Osteocyte (in vitro differentiated cells): Measurements from ENCODE around the gene CTNNA2. TPM values are rescaled to one million over a fixed set of nuclear protein-coding genes. Genes with fewer than 3 reads are reported as not detected.

ENCODE experiments used
- DNase-seq: peaks from one replicate; pipeline ENCODE4 v3.0.0; 2021; ENCODE audit warnings: mixed read lengths; ENCODE audit not compliant: unreplicated experiment; ENCODE audit errors: extremely low spot score
- H3K27ac Mint-ChIP-seq: one replicate; pipeline ENCODE4 v1.8.0; 2021; ENCODE audit warnings: mild to moderate bottlenecking, mixed read lengths; ENCODE audit not compliant: unreplicated experiment
- H3K27me3 Mint-ChIP-seq: one replicate; pipeline ENCODE4 v1.8.0; 2021; ENCODE audit warnings: mixed read lengths; ENCODE audit not compliant: unreplicated experiment
- H3K36me3 Mint-ChIP-seq: one replicate; pipeline ENCODE4 v1.8.0; 2021; ENCODE audit warnings: mixed read lengths; ENCODE audit not compliant: unreplicated experiment
- H3K4me1 Mint-ChIP-seq: one replicate; pipeline ENCODE4 v1.8.0; 2021; ENCODE audit warnings: mixed read lengths; ENCODE audit not compliant: unreplicated experiment
- H3K4me3 Mint-ChIP-seq: one replicate; pipeline ENCODE4 v1.8.0; 2021; ENCODE audit warnings: mild to moderate bottlenecking, moderate library complexity, mixed read lengths; ENCODE audit not compliant: unreplicated experiment
- H3K9me3 Mint-ChIP-seq: one replicate; pipeline ENCODE4 v1.8.0; 2021; ENCODE audit warnings: mixed read lengths; ENCODE audit not compliant: unreplicated experiment
- CTCF ChIP-seq: fragments of 200-600 bp; sonication (generic); IDR thresholded peaks from 2 replicates; pipeline ENCODE4 v1.5.0; 2021; ENCODE audit warnings: antibody characterized with exemption, mild to moderate bottlenecking, moderate library complexity
- total RNA-seq: library from RNA; stranded (reverse); gene quantifications from 2 replicates; pipeline ENCODE4 v1.2.1, GENCODE V29; 2021

Gene CTNNA2
- total RNA-seq, 1 donor from 2014 or later: not detected

- no peaks in the 10 kb centered on the region for H3K27me3 Mint-ChIP-seq
- H3K4me1 Mint-ChIP-seq: no peaks in the 10 kb centered on the region
- no peak for DNase-seq
- no peak for TF ChIP-seq CTCF
- H3K36me3 Mint-ChIP-seq: no peaks in the 10 kb centered on the region
- H3K27ac Mint-ChIP-seq: no peak overlapping the region
- H3K4me3 Mint-ChIP-seq: no peak overlapping the region
- H3K9me3 Mint-ChIP-seq: no peaks in the 10 kb centered on the region
These were observed 416.8 kb downstream of the CTNNA2 start for GRCh38 chr2:79929624-79930023.

- Mint-ChIP-seq H3K9me3 (no peaks in the 10 kb centered on the region), H3K4me3 (no peak overlapping the region), H3K4me1 (peaks cover 3% of the 10 kb centered on the region), H3K27me3 (no peaks in the 10 kb centered on the region), H3K36me3 (no peaks in the 10 kb centered on the region), H3K27ac (no peak overlapping the region)
- DNase-seq: no peak
- no peak for TF ChIP-seq CTCF
These were observed 422.3 kb downstream of the CTNNA2 start for GRCh38 chr2:79935046-79935732.

- H3K27ac Mint-ChIP-seq: no peak overlapping the region
- TF ChIP-seq CTCF: peak; percentile 69
- no peaks in the 10 kb centered on the region for H3K9me3 Mint-ChIP-seq
- H3K4me3 Mint-ChIP-seq: no peak overlapping the region
- H3K4me1 Mint-ChIP-seq: peaks cover 3% of the 10 kb centered on the region
- no peaks in the 10 kb centered on the region for H3K27me3 Mint-ChIP-seq
- H3K36me3 Mint-ChIP-seq: no peaks in the 10 kb centered on the region
- DNase-seq: no peak
These were observed 423.2 kb downstream of the CTNNA2 start for GRCh38 chr2:79935771-79936657.

- H3K9me3 Mint-ChIP-seq: no peaks in the 10 kb centered on the region
- no peak for DNase-seq
- TF ChIP-seq CTCF: no peak
- H3K27me3 Mint-ChIP-seq: no peaks in the 10 kb centered on the region
- no peak overlapping the region for H3K27ac Mint-ChIP-seq
- H3K4me3 Mint-ChIP-seq: no peak overlapping the region
- peaks cover 3% of the 10 kb centered on the region for H3K4me1 Mint-ChIP-seq
- H3K36me3 Mint-ChIP-seq: no peaks in the 10 kb centered on the region
These were observed 423.9 kb downstream of the CTNNA2 start for GRCh38 chr2:79936715-79937114.

- Mint-ChIP-seq H3K27ac (no peak overlapping the region), H3K4me3 (no peak overlapping the region), H3K36me3 (no peaks in the 10 kb centered on the region), H3K27me3 (no peaks in the 10 kb centered on the region), H3K9me3 (no peaks in the 10 kb centered on the region), H3K4me1 (peaks cover 3% of the 10 kb centered on the region)
- TF ChIP-seq CTCF: no peak
- DNase-seq: no peak
These were observed 425.8 kb downstream of the CTNNA2 start for GRCh38 chr2:79938648-79939047.
